RPMI8226 (cell line): ENCODE measurements around the gene HOXA11.

Experiments used
- DNase-seq: peaks from one replicate; pipeline ENCODE4 v3.0.0-alpha.2; 2015

Gene HOXA11

DNA sequence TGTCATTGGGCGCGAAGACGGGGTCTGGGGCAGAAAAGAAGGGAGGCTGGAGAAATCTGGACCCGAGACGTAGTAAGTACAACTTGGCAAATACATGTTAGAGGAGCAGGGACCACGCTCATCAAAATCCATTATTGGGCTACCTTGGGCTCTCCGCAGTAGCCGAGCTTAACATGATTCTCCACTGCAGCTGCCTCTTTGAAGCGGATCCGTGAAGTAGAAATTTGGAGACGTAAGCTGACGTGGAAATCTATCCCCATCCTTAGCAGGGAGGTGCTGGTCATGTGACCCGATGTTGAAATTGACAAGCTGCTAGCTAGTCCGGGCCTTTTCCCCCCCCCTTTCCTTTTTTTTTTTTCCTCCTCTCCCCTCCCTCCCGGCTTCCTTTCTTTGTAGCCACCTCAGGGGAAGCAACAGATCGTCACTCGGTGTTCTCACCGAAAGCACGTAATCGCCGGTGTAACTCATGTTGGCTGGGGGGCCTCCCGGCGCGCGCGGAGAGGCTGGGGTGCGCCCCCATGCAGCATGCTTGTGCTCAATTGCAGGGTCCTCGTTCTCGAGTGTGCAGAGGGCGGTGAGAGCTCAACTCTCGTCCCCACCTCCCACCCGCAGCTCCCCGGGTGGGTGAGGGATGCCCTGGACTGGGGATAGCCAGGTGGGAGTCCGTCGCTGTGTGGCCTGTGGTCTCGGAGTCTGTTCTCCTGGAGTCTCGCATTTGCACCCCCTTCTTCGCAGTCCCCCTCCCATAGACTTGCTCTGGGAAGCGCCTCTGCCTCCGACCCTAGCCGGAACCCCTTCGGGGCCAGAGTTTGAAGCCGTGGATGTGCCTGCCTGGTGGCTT, at the start of gene HOXA11:
HOXA11 (minus strand) TSS at position 220 of the 841 bp plus-strand sequence; CDS start at position 132, 88 bp downstream.
- no peak for DNase-seq

DNA sequence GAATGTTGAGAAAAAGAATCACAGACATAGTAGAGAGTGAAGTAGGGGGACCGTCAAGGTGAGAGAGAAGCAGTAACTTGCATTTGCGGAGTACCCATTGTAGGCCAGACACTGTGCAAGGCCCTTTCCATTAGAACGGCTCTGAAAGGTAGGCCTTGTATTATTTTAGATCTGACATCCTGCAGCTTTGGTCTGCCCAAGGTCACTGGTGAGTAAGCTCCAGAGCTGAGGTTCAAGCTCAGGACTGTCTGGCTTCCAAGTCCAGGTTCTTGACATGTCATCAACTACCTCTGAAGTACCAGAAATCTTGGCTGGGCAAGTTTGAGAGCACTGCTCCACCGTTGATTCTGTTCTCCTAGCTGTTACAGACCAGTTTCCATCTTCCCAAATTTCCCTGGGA, 44.4 kb upstream of the HOXA11 start:
- DNase-seq, result no peak

DNA sequence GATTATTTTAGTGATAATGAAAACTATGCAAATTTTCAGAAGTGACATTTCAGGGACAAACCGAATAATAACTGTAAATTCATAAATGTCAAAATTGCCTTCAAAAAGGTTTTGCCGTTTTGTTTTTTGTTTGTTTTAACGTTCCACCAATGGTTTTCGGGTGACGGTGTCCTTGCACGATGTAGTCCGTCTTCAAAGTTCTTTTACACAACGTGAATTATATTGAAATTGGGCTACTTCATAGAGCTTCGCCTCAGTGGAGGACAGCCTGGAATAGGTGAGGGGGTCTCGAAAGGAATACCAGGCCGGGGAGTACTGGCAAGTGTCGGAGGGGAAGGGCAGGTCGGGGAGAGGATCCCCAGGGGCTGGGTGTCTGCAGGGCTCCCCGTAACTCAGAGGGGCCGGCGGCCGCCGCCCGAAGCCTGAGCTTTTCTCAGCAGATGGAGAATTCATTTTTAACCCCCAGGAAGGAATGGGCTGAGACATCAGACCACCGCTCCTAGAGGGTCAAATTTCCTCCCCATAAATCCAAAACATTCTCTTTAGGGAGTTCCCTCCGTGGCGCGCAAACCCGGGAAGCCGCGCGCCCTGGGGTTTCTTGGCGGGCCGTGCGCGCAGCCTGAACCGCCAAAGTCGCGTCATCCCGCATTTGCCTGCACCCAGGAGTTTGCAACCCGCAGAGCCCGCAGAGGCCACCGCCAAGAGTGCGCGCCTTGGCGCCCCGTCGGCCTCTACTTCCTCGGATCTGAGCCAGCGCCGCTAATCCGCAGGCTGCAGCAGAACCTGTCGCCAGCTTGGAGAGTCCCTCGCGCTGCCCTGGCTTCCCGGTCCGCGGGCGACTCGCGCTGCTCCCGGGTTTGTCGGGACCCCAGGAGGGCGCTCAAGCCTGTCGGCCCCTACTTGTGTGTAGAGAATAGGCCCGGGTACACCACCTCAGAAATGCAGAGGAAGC, 40.2 kb upstream of the HOXA11 start:
- no peak for DNase-seq

DNA sequence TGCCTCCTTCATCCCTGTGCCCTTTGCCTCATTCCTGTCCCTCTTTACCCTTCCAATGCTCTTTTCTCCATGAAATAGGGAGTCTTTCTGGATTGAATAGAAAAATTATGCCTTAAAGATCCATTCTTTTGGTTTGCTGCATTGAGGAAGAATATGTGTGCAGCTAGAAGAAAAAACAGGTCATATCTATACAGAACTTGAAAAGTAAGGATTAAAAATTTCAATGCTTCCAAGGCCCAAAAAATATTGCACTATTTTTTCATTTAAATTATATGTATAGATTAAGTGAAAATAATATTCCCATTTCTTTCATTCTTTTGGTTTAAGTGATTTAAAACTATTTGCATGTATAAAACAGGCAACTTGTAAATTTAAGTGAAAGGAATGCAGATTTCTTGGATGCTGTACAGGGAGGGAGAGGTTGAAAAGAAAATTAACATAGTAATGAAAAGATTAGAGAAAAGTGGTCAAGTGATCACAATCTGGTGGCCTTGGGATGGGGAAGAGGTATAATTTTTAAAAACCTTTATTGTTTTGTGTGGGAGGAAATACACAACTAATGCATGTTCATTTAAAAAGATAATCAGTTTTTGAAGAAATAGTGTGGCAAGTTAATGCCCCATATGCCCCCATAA, 39.0 kb upstream of the HOXA11 start:
- DNase-seq, result no peak

DNA sequence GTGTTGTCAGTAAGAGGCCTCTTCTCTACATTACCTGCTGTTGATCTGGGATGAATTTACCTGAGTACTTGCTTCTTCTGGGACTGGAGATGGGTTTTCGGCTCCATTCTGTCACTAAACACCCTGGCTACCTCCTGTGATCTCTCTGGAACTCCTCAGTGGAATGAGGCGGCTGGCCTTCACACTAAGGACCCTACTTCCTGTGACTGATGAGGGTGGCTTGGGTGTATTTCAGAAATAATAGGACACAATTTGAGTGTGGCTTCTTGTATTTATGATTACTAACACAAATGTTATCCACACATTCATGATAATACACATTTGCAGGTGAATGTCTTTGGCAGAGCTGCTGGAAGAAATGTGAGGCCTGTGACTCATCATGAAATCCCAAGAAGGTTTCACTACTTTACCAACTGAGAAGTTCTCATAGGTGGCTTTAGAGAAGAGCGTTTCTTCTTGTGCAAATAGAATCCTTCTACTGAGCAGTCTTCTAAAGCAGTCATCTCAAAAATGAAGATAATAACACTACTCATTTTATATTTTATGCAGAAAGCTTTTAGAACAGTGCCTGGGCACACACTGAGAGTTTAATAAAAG, 36.3 kb upstream of the HOXA11 start:
- no peak for DNase-seq

DNA sequence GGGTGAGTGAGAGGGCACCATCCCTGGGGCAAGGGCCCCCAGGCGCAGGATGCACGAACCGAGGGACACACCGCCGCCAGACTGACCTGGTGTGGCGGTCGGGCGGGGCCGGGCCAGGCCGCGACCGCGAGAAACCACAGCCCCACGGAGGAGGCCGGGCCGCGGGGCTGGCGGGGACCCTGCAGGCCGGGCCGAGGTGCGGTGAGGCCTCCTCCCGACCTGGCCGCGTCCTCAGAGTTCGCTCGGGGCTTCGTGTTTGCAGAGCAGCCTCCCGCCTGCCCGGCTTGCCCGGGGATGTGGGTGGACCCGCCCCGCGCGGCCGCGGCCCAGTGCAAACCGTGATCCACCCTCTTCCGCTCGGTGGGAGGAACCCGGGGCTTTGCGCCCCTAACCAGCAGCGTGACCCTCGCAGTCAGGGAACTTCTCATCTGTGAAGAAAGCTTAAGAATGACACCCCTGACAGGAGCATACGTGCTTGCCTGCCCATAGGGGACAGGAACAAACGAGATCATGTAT, 35.5 kb upstream of the HOXA11 start:
- DNase-seq, result no peak

DNA sequence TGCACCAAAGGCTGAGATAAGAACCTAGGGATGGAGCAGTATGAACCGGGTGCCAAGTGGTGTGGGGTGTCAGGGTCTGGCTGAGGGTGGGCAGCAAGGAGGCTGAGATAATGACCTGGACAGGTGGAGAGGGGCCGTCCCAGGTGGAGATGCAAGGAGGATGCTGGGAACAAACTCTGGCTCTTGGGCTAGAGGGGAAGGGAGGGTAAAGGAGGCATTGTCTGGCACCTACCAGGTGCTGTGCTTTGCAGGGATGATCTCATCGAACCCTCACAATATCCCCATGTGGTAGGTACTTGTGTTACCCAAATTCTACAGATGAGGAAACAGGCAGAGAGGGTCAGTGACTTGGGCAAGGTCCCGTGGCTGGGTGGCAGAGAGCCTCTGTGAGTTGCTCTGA, 34.8 kb upstream of the HOXA11 start:
- no peak for DNase-seq

DNA sequence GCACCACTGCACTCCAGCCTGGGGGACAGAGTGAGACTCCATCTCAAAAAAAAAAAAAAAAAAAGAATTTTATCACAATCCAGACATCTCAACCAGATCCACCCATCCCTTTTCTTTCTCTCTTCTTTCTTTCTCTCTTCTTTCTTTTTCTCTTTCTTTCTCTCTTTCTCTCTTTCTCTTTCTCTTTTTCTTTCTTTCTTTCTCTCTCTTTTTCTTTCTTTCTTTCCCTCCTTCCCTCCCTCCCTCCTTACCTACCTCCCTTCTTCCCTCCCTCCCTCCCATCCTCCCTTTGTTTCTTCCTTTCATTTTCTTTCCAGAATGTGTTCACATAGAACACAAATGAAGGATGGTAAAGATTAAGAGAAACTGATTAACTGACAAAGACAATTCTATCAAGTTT, 32.9 kb upstream of the HOXA11 start:
- DNase-seq, result no peak

DNA sequence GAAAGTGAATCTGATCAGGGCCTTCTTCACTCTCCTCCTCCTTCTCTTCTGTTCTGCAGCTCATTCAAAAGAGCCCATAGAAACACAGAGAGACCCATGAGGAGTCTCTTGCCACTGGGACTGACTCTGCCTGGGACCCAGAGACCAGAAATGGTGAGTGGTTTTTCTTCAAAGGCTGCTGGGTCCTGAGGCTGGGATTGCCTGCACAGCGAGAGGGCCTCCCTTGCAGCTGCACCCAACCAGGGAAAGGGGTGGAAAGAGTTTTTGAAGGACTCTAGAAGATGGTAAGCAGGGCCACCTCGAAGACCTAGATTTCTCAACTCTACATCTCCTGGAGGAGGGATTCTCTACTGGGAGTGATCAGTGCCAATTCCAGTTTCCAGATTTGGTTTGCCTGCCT, 30.3 kb upstream of the HOXA11 start:
- DNase-seq, result no peak

DNA sequence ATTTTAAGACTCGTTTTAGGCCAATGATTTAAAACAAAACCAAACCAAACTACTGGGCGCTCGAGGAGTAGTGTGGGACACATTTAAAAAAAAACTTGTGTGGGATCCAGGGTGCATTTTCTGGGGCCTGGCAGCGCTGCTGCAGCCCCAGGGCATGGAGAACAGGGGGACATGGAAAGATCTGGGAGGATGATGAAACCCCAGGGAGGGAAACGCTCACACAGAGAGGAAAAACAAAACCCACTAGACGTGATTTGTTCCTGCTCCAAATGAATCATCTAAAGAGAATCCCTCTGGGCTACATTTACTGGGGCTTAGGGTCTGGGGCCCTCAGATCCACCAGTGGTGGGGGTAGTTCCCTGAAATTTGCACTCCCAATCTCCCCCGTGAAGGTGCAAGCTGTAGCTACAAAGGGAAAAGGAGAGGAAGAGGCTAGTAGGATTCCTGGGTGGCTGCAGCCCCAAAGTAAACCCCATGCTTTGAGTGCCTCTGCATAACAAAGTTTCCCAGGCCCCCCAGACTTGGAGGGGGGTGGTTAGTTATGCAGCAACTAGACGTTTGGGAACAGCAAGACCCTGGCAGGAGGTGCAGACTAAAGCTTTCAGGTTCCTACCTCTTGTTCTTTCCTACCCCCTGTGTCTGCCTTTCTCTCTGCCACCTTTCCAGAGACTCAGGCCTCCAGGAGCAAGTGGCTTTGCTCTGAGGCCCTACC, 29.4 kb upstream of the HOXA11 start:
- DNase-seq, result no peak

DNA sequence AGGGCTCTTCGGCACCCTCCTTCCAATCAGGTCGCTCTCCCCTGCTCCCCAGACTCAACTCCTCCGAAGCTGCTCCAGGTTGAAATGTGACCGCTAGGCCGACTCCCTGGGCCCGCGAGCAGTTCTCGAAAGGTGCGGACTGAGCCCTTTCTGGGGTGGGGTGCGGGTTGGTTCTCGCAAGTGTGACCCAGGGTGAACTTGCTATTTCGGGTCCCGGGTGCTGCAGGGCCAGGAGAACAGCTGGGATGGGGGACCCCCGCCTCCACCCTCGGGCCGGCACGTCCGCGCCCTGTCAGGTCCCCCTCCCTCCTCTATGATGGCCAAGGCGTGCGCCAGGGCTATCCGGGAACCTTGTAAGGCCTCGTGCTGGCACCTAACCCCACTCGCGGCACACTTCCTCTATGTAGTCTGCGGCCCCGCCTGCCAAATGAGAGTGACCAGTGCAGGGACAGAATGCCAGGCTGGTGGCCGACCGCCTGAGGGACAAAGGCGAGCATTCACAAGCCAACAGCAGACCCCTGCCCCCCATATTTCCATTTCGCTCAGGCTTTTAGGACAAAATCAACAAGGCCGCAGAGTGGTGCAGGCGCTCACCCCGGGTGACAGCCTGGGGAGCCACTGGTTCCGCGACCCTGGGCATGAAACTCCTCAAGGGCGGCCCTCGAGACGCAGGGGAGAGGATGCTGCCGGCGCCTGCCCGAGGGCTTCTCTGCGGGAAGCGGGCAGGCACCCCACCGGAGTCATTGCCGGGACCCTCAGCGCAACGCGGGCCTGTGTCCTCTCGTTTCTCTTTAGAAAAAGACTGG, 28.6 kb upstream of the HOXA11 start:
- DNase-seq, result no peak

DNA sequence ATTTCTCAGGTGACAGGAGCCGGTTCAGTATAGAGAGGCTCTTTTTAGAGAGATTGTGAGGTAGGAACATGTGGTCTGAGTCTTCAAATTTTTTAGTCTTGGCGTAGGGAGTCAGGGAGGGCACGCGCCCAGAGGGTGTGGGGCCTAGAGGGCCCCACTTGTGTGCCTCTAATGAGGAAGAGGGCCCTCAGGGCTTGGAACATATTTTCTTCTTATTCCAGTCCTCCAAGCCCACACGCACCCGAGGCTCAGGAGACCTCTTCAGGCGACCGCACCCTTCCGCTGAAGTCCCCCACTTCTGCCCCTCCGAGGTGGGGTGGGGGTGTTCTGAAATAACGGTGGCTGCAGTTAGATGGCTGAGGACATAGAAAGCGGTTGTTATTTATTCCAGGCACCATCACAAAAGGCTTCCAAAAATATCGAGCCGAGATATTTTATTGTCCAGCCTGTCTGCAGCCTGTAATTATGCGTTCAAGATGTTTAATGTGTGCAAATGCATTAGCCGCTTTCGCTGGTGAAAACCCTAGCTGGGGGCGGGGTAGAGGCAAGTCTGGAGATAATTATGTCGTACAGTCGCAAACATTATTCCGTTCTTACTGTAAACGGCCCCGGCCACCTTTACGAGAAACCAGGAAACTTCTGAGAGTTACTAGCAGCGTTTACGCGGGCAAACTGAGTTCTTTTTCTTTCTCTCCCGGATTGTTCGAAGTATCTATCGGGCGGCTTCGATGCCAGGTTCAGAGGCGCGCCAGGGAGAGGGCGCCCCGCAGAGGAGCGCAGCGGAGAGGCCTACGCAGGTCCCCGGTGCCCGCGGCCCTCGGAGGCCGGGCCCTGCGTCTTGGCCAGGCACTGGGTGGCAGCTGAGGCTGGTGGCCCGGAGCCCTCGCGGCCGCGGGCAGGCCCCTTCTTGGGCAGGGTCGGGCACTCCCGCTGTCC, 27.7 kb upstream of the HOXA11 start:
- DNase-seq, result no peak

DNA sequence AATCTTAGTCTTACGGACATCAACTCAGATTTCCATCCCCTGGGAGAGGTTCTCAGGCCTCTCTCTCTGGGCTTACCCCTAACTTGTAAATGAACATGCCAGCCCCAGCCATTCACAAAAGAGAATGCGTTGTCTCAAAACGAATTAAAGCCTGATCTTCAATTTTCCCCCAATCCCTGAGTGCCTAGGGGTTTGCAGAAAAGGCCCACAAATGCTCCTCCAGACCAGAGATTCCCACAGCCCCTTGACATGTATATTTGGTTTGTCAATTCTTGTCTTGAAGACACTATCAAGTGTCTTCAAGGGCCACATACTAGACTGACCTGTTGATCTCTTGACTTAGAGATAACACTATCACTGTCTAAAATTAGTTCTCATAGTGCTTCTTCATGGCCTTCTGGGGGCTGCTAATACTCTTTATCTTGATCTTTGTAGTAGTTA, 26.8 kb upstream of the HOXA11 start:
- no peak for DNase-seq

DNA sequence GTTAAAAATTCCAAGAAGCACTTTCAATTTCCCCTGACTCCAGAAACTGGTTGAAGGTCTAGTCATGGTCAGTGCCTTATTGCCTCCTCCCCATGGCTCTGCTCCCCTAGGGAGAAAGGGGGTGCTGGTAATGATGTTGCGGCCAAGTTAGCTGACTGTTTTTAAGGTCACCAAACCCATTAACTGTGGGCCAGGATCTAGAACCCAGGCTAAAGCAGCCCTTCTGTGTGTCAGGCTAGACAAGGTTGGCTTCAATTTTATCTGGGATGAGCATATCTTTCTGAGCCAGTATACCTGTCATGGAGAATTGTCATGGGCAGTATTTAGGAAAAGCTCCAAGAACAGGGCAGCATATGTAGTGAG, 26.0 kb upstream of the HOXA11 start:
- no peak for DNase-seq

DNA sequence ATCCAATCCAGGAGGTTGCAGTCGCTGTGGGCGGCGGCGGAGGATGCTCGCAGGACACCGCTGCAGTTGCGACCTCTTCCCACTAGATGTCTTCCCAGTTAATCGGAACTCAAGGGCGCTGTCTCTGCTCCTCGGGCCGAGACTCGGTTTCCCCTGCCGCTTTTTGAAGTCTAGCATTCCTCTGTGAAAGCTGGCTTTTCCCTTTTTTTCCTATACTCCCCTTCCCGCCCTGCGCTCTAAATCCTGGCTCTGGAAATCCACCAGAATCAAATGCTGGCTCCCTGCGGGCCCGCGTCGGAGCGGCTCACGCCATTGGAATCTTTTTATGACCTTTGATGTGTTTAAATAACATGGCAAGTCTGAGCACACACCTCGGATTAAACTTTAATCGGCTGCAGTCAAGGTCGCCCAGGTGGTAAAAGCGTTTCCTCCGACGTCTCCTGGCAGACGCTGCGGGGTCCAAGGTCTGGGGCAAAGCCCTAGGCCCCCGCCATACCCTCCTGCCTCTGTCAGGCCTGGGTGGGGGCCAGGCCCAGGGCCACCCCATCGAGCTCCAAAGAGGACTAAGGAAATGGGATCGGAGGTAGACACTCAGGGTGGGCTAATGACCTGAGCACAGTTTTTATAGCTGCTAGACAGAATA, 25.5 kb upstream of the HOXA11 start:
- peak; percentile 46 for DNase-seq

DNA sequence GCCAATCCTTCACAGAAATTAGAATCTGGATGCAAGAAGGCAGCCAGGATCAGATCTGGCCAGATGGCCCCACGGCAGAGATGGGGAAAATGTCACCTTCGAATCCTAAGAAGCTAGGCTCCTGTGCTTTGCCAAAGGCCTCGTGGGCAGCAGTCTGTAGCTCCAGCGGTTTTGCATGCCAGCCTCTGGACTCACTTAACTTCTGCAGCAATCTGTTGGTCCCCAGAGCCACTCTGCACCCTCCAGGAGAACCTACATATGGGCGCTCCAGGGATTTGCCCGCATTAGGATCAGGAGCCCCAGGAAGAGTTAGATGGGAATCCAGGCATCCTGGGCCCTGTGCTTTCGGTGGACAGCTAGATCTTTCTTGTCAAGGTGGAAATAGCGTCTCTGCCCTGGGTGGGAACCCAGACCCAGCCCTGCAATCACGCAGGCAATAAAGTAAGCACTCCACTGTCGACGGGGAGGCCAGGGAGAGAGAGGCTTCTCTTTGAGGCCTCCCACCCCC, 25.0 kb upstream of the HOXA11 start:
- DNase-seq, result no peak

DNA sequence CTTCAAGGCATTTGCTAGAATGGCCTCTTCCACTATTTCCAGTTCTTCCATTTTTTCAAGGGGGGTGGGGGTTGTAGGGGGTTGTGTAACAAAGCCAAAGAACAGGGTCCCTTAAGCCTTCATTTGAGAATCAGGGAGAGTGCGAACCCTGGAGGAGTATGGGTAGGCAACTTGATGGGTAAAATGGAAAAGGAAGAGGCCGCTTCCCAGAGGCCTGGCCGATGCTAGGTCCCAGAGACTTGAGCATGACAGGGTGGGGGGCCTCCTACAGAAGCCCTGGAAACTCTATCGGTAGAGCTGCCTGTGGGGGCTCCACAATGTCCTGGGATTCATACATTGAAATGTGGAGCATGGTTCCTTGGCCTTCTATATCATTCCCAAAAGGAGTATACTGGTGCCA, 24.0 kb upstream of the HOXA11 start:
- no peak for DNase-seq

DNA sequence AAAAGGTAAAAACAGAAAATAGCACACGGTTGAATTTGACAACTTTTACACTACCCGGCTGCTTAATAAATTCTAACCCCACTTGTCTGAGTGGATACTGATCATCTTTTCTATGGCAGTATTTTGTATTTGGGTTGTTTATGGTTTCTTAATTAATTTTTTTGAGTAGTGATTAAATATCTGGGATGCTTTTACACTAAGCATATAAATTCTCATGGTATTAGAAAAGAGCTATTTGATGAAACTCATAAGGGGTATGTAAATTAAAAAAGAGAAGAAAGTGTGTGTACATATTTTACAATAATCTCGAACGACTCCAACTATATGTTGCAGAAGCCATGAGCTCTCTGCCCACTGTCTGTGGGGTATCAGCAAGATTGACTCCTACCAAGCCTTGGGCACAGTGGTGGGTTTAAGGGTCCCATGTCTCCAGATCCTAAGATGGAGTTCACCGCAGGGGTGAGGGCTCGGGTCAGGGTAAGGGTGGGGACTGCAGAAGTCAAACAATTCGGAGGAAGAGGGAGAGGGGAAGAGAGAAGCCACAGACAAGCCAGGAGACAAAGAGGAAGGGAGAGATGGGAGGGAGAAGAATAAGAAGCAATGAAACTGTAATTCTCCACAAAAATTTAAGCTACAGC, 22.4 kb upstream of the HOXA11 start:
- no peak for DNase-seq
